G401.6 (cell line): ENCODE measurements around the gene USP27X.
A peak's percentile ranks its signal among the peaks of the same experiment; 100 is the strongest.

Experiments
- FAIRE-seq: peaks from 2 replicates; lab custom pipeline; 2012; peaks lifted over from hg19 to GRCh38; lab: Jason Lieb, UNC

USP27X gene

DNA sequence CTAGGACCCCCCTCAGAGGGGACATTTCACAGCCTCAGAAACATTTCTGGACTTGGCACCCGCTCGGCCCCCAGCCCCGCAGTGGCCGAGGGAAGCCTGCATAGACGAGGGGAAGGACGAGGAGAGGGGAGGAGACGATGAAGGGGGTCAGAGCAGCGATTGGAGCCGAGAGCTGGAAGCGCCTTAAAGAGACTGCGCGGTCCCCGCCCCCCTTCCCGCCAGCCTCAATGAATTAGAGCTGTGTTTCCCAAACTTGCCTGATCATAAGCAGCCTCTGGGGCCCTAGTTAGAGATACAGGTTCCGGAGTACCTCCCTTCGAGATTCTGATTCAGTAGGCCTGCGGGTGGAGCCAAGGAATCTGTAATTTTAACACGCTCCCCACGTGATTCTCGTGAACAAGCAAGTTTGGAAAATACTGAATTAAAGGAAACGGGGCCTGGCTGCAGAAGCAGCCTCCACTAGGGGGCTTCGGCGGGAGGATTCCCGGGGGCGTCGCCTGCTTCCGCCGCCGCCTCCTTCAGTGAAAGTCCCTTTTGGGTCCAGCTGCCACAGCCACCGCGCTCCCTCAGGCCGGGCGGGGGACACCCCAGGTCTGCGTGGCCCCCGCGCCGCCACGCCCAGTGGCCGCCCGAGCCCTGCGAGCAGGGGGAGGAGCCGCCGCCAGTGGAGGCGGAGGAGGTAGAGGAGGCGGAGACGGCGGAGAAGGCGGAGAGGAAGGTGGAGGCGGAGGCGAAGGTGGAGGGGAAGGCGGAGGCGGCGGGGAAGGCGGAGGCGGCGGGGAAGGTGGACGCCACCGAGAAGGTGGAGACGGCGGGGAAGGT lies at the start of gene USP27X:
Gene USP27X, plus strand, starts transcription at position 651 of the 822 bp plus-strand sequence. CDS start 824 bp downstream, outside the sequence.
- peak; percentile 86 for FAIRE-seq

DNA sequence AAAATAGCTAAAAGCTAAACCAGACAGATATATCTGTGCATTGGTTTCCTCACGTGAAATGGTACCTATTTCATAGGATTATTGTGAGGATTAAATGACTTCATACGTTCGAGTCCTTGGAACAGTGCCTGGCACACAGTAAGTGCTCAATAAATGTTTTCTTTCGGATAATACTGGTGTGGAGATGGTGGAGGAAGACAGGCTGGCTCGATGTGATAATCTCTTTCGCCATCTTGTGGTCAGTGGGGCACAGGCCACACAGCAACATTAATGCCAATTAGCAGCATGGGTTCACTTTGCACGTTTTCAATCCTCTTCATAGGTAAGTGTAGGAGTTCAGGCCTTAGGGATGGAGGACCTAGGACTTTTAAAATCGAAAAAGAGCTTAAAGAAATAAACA lies 40.9 kb upstream of the USP27X start:
- no peak for FAIRE-seq

DNA sequence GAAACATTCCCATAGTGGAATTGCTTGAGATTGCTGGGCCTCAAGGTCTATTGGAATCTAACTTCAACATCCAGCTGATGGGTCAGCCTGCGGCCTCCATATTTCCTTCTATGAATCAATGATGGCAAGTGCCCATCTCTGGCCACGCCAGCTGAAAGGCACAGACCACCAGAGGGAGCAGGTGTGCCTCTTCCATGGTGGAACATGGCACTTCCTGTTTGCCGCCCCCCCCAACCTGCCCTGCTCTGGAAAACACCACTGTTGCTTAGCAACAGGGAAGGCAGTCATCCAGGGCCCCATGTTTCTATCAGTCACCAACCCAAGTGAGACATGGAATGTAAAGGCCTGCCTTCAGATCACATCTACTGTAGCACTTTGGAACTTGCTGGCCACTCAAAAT lies 38.6 kb upstream of the USP27X start:
- FAIRE-seq, result no peak

DNA sequence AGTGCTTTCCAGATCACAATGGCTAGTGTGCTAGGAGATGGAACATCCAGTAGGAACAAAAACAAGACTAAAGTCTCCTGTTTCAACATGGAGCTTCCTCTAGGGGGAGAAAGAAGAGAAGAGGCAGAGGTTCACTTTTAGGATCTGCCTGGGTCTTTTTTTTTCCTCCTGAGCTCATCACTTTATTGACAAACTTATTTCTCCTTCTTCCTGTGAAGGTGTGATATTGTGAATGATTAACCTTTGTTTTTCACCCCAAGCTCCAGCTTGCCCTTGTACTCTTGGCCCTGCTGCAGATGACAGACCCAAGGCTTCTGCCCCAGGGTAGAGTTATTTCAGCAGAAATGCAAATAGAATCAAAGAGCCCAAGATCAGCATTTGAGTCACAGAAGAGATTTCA lies 36.7 kb upstream of the USP27X start:
- no peak for FAIRE-seq

DNA sequence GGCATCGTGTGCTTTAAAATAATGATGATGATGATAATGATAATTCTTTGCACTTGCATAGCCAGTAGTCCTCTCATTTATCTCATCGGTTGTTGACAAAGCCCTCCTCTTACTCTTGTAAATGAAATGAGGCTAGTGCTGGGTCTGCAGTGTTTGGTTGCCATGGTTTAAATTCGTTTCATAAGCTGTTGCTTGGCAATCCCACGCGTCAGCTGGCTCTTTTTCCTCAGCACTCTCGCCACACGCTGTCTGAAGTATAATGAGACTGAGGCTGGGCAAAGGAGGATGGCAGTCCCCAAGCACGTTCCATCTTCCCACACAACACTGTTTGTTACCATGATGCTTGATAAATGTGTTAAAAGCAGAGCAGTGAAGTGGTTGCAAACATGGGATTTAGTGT lies 34.7 kb upstream of the USP27X start:
- FAIRE-seq, result no peak

DNA sequence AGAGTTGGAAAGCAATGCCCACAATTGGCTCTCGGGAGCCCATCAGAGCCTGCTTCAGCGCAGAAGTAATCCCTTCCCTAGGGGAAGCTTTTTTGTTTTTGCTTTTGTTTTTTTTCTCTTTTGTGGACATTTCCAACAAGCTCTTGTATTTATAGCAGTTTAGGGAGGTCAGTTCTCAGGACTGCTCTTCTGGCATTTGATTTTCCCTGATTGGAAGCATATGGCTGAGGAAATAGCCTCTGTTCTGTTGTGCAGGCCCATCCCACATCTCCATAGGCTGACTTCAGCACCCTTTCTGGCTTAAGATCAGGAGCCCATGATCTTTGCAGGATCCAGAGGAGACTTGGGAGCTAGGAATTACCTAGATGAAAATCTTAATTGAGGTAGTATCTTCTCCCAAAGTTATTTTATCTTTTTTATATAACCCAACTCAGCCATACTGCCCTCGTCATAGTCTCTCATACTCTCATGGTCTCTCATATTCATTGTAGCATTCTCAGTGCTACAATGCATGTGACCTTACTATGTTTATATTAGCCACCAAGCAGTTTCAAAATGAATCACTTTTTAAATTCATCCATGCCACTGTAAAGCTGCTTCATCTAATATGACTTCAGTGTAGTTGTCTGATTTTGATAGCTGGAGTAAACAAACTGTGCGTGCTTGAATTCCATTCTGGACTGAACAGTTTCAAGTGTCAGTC lies 33.4 kb upstream of the USP27X start:
- FAIRE-seq, result no peak

DNA sequence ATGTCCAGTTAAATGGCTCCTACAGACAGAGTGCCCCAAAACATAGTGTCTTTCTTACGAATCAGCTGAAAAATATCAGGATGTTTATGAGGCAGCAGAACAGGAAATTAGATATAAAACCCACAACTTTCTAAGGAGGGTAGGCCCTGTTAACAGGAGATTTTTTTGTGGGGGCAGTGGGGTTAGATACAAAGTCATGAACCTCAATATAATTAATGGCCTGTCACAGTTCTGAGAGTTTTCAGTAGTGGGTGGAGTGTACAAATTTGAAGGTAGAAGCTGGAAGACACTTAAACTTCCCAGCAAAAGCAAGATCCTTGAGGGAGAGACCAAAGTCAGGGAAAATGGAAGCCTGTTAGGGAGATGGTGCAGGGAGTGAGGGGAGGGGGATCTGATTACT lies 32.8 kb upstream of the USP27X start:
- FAIRE-seq, result no peak

DNA sequence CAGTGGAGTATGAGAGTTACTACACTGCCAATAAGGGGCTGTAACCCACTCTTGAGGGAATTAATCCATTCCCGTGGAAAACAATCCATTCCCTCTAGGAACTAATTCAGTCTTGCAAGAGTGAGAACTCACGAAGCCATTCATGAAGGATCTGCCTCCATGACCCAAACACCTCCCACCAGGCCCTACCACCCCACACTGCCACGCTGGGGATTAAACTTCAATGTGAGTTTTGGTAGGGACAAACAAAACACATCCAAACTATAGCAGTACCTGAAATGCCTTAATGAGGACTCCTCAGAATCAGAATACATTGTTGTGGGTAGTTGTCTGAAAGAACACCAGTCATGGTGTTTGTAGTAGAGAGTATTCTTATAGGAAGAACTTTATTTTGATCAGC lies 31.0 kb upstream of the USP27X start:
- FAIRE-seq, result no peak

DNA sequence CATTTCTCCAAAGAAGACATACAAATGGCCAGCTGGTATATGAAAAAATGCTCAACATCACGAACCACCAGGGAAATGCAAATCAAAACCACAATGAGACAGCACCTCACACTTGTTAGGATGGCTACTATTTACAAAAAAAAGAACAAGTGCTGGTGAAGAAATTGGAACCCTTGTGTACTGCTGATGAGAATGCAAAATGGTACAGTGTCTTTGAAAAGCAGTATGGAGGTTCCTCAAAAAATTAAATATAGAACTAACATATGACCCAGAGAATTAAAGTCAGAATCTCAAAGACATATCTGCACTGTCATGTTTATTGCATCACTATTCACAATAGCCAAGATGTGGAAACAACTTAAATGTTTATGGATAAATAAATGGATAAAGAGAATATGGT lies 29.3 kb upstream of the USP27X start:
- FAIRE-seq, result no peak

DNA sequence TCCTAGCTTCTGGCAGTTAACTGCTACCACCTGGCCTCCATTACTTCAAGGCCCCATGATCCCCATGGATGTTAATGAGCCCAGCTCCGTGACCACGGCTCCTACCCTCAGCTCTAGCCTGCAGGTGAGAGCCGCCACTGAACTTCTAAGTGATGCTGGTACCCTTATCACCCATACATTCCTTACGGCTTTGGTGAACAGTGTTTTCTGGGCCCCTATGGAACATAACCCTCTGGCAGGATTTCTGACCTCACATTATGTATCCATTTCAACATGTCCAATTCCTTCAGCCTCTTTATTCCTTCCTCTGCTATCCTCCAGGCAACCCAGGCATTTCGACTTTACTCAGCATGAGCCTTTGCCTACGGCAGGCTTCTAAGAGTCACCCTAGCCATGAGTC lies 25.6 kb upstream of the USP27X start:
- FAIRE-seq, result no peak

DNA sequence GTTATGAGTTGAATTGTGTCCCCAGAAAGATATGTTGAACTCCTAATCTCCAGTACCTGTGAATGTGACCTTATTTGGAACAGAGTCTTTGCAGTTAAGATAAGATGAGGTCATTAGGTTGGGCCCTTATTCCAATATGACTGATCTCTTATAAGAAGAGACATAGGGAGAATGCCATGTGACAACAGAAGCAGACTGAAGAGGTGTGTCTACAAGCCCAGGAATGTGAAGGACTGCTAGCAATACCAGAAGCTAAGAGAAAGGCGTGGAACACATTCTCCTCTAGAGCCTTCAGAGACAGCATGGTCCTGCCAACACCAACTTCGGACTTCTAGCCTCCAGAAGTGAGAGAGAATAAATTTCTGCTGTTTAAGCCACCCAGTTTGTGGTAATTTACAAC lies 22.5 kb upstream of the USP27X start:
- no peak for FAIRE-seq

DNA sequence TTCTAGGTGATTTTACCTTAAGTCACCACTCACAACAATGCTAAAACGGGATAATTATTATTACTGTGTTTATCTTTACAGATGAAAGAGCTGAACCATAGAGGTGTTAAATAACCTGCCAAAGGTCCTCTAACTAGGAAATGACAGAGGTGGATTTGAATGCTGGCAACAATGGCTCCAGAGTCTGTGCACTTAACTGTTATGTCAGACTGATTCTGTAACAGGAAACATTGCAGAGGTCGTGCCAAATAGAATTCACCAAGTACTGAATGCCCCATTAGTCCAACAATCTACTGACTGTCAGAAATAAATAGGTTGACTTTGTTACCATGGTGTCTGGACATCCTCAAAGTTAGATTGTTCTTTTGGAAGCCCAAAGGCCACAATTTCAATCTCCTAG lies 20.9 kb upstream of the USP27X start:
- FAIRE-seq, result no peak

DNA sequence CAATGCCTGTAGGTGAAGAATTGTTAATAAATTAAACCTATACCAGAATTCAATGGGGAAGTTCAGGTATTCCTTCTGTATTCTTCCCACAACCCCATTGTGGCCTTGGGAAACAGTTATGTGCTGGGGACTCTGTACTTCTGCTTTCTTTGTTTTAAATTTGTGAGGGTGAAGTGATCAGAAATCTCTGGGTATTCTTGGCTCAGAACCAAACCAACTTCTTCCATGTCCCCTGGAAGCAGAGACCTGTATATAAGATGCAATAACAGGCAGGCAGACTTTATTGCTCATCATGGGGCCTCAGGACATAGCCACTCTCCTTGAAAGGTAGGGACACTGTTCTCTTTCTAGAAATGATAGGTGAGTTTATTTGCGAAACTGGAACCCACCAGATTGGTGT lies 19.8 kb upstream of the USP27X start:
- no peak for FAIRE-seq

DNA sequence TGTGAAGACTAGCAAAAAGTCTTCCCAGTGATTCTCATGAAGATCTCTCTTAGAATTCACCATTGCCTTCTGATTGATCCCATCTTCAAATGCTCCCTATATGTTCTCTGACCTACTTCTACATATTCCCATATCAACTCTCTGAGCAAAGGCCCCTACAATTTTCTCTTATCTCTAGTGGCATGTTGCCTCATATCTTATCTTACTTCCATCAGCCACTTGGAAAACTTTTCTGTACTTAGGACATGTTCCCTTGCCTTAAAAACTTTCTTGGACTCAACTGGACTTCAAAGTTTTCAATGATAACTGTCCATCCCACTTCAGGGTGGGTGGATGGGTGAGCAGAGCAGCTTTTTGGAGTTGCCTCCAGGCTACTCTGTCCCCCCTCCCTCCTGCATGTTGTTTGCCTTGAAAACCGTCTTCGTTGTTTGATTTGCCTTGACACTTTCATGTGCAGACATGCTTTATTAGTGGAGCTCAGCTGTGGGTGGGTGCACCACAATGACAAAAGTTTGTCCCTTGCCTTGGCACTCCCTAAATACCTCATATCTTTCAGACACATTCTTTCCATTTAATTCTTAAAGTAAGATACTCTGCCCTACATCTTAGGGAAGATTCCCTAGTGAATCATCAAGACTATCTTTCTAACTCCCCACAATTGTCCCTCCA lies 18.3 kb upstream of the USP27X start:
- no peak for FAIRE-seq

DNA sequence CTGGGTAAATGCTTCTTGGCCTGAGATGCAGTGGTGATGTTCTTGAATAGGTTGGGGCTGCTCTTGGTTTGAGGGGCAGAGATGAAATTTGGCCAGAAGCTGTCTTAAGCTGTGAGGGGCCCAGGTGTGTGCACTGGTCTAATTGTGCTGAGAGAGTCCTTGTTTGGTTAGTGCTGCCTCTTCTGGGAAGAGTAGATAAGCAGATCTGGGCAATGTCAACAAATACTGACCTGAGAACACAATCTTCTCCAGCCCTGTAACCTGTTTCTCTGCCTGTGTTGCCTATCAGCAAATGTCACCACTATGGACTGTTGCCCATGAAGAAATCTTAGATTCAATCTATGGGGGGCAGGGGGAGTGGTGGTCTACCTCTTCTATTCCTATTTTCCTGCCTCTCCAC lies 17.2 kb upstream of the USP27X start:
- no peak for FAIRE-seq

DNA sequence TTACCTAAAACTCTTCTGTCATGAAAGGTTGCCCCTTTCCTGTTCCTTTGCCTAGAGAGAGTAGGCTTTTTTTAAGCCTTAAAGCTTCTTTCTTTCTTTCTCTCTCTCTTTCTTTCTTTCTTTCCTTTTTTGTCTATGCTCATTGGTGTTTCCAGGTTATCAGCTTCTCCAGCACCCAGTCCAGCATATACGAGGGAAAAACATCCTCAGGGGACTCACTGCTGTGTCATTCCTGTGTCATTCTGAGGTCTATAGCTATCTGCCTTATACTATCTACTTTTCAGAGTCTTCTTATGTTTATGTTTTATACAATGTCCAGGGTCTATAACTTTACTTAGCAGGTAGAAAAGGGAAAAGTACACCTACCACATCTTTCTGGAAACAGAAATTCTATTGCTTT lies 10.5 kb upstream of the USP27X start:
- FAIRE-seq, result no peak

DNA sequence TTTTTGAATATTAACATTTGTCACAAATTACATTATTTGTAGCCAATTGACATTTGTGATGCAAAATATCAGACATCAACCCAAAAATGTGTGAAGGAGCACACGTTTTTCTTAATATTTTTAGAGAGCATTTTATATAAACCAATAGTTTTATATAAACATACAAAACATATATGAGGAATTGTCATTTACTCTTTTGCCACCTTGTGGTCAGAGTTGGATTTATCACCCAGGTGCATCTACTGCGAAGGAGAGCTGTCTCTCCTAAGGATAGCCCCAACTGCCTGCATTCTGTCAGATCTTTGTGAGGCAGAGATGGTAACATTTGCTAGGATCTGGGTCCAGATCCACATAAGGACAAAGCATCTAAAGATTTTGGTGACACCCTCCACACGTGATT lies 2.5 kb upstream of the USP27X start:
- FAIRE-seq, result peak; percentile 90

DNA sequence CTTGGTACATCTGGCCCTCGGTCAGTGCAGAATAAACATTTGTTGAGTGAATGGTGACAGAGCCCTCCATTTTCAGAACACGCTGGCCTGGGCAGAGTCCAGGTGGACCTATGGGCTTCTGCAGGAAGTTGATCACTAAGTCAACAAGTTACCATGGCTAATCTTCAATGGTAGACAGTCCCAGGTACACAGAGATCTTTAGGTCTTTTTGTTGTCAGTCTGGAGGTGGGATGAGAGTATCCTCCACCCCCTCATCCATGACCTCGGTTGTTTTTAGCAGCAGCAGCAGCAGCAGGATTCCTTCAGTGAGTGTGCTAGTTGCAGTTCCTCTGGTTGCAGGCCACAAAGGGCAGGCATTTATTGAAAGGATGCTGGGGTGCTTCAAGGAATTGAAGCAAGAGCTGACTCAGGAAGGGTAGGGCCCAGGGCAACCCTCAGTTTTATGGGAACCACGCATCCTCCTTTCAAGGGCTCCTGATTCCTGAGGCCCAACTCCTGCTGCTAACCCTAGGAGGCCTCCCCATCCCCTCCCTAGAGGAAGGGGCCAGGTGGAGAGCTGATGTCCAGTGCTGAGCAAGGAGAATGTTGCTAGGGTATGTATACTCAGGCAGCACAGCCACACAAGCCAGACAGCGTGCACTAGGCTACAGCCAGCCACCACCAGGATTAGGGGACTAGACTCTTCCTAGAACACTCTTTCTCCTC lies 1.7 kb upstream of the USP27X start:
- FAIRE-seq, result no peak

DNA sequence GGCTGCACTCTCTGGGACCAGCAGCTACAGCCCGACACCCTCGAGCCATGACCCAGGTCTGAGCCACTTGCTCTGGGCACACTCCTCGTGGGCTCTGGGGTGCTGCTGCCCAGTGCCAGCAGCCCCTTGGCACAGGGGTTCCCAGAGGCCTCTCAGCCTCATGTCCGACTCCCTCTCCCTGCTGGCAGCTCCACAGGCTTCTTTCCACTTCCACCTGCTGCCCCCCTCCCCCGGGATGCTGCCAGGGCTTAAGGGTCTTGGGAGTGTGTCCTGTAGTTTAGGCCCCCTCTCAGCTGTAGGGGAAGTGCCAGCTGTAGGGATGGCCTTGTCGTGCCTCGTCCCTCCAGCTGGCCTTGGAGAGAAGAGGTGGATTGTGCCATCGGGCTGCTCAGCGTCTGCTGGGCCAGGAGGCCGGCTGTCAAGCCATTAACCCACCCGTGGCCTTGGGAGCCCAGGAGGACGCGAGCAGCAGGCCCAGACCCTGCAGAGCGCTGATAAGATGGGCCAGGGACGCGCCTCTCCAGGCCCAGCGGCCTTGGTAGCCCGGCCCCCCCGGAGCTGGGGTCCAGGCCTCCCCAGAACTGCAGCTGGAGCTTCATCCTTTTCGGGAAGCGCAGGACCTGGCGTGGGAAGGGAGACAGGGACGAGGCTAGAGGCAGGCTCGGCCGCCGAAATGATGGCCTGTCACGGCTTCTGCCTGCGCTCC lies 1.0 kb upstream of the USP27X start:
- FAIRE-seq, result no peak

DNA sequence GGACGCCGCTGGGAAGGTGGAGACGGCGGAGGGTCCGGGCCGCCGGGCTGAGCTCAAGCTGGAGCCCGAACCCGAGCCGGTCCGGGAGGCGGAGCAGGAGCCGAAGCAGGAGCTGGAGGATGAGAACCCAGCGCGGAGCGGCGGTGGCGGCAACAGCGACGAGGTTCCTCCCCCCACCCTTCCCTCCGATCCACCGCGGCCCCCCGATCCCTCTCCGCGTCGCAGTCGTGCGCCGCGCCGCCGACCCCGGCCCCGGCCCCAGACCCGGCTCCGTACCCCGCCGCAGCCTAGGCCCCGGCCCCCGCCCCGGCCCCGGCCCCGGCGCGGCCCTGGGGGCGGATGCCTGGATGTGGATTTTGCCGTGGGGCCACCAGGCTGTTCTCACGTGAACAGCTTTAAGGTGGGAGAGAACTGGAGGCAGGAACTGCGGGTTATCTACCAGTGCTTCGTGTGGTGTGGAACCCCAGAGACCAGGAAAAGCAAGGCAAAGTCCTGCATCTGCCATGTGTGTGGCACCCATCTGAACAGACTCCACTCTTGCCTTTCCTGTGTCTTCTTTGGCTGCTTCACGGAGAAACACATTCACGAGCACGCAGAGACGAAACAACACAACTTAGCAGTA lies 483 bp downstream of the USP27X start:
- no peak for FAIRE-seq

DNA sequence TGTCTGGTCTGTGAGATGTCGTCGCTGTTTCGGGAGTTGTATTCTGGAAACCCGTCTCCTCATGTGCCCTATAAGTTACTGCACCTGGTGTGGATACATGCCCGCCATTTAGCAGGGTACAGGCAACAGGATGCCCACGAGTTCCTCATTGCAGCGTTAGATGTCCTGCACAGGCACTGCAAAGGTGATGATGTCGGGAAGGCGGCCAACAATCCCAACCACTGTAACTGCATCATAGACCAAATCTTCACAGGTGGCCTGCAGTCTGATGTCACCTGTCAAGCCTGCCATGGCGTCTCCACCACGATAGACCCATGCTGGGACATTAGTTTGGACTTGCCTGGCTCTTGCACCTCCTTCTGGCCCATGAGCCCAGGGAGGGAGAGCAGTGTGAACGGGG lies 1.4 kb downstream of the USP27X start:
- FAIRE-seq, result no peak
